K562 (cell line): ENCODE results near the gene BDKRB2. TPM values are rescaled to one million over a fixed set of nuclear protein-coding genes. Genes with fewer than 3 reads are reported as not detected.

ENCODE experiments used
- CBX8 ChIP-seq: fragments of 200-600 bp; sonication (generic); IDR thresholded peaks from 2 replicates; pipeline ENCODE4 v1.6.1; 2012; ENCODE audit warnings: borderline replicate concordance, mixed run types, low read depth, mild to moderate bottlenecking, moderate library complexity, mixed read lengths, low read length, control low read depth, inconsistent platforms; ENCODE audit not compliant: poor library complexity, severe bottlenecking; ENCODE audit errors: extremely low read depth
- CCNT2 ChIP-seq: IDR thresholded peaks from 2 replicates; pipeline ENCODE4 v1.6.1; 2011; ENCODE audit warnings: borderline replicate concordance, low read depth, mild to moderate bottlenecking, moderate library complexity, mixed read lengths, low read length; ENCODE audit not compliant: insufficient read length; ENCODE audit errors: extremely low read depth
- RUNX1 ChIP-seq: sonication (generic); IDR thresholded peaks from 2 replicates; pipeline ENCODE4 v1.6.1; 2016; ENCODE audit warnings: antibody characterized with exemption, low read depth
- SAFB2 ChIP-seq: fragments of 200-400 bp; formaldehyde crosslinking; IDR thresholded peaks from 2 replicates; pipeline ENCODE4 v1.6.1; 2018; ENCODE audit warnings: borderline replicate concordance, low read length, low read depth, moderate library complexity; ENCODE audit not compliant: severe bottlenecking
- ZBED1 ChIP-seq: IDR thresholded peaks from 2 replicates; pipeline ENCODE4 v1.6.1; 2014
- ZZZ3 ChIP-seq: fragments of 450-650 bp; IDR thresholded peaks from 2 replicates; pipeline ENCODE4 v1.6.1; 2016; ENCODE audit warnings: antibody characterized with exemption, mild to moderate bottlenecking, moderate library complexity
- polyA plus RNA-seq, 8 experiments: library from polyadenylated mRNA; depleted of rRNA in 4 of 8; stranded (reverse) in 5 of 8; unstranded in 3 of 8; fragments of >200 nt; fragmentation: Nextera tagmentation in 2 of 8; fragmentation: Illumina TruSeq in 1 of 8; extraction: Ambion mirVana in 2 of 8; extraction: Trizol in 1 of 8; gene quantifications; 2 replicates each; pipeline versions ENCODE4 v1.2.1 to v1.2.3, GENCODE V29; 2011 to 2014; ENCODE audit warnings: inconsistent platforms in 1 of 8, missing spikeins in 1 of 8
- total RNA-seq, 7 experiments: library from RNA; depleted of rRNA in 6 of 7; stranded (reverse); fragments of >200 nt in 6 of 7; fragmentation: Illumina TruSeq in 2 of 7; extraction: Trizol in 2 of 7; gene quantifications; 2 replicates each; pipeline versions ENCODE4 v1.2.1 to v1.2.3, GENCODE V29; 2011 to 2021; ENCODE audit warnings: low replicate concordance in 1 of 7
- TF ChIP-seq, protein P1 (sequence below): sonication (generic); formaldehyde crosslinking; IDR thresholded peaks from 2 replicates; pipeline ENCODE4 v1.8.1; 2023; ENCODE audit warnings: missing genetic modification reagents, mild to moderate bottlenecking, borderline replicate concordance
- TF ChIP-seq, protein P2 (sequence below): fragments of 250-450 bp; sonication (Bioruptor Pico); IDR thresholded peaks from 2 replicates; pipeline ENCODE4 v1.4.0; 2020
- TF ChIP-seq, protein P3 (sequence below): fragments of 450-650 bp; formaldehyde crosslinking; IDR thresholded peaks from 2 replicates; pipeline ENCODE4 v1.4.0; 2022; ENCODE audit warnings: missing genetic modification characterization

The BDKRB2 gene
- total and polyA plus RNA-seq, 9 of the 15 experiments (the other 6 are each of a cell fraction or from before 2014, with no cell fraction given), result 0.02 TPM; not detected in 8

DNA sequence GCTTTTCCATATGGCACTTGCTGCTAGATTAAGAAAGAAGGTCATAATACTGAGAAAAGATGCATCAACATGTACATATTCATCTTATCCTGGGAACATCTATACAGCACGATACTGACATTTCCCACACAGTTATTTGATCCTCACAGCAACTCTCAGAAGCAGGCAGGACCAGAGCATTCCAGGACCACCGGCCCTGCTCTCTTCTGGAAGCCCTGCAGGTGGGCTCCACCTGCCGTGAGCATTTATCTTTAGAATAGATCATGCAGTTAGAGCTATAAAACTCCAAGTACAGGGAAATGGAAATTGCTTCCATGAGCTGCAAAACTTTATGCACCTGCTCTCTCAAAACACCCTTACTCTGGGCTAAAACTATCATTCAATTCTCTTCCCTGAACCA lies 45.8 kb downstream of the BDKRB2 start (continued):
- TF ChIP-seq, protein P1, sequence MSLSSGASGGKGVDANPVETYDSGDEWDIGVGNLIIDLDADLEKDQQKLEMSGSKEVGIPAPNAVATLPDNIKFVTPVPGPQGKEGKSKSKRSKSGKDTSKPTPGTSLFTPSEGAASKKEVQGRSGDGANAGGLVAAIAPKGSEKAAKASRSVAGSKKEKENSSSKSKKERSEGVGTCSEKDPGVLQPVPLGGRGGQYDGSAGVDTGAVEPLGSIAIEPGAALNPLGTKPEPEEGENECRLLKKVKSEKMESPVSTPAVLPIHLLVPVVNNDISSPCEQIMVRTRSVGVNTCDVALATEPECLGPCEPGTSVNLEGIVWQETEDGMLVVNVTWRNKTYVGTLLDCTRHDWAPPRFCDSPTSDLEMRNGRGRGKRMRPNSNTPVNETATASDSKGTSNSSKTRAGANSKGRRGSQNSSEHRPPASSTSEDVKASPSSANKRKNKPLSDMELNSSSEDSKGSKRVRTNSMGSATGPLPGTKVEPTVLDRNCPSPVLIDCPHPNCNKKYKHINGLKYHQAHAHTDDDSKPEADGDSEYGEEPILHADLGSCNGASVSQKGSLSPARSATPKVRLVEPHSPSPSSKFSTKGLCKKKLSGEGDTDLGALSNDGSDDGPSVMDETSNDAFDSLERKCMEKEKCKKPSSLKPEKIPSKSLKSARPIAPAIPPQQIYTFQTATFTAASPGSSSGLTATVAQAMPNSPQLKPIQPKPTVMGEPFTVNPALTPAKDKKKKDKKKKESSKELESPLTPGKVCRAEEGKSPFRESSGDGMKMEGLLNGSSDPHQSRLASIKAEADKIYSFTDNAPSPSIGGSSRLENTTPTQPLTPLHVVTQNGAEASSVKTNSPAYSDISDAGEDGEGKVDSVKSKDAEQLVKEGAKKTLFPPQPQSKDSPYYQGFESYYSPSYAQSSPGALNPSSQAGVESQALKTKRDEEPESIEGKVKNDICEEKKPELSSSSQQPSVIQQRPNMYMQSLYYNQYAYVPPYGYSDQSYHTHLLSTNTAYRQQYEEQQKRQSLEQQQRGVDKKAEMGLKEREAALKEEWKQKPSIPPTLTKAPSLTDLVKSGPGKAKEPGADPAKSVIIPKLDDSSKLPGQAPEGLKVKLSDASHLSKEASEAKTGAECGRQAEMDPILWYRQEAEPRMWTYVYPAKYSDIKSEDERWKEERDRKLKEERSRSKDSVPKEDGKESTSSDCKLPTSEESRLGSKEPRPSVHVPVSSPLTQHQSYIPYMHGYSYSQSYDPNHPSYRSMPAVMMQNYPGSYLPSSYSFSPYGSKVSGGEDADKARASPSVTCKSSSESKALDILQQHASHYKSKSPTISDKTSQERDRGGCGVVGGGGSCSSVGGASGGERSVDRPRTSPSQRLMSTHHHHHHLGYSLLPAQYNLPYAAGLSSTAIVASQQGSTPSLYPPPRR (CRISPR knock-in tag), result no peak
- TF ChIP-seq CBX8, result no peak
- TF ChIP-seq, protein P2, sequence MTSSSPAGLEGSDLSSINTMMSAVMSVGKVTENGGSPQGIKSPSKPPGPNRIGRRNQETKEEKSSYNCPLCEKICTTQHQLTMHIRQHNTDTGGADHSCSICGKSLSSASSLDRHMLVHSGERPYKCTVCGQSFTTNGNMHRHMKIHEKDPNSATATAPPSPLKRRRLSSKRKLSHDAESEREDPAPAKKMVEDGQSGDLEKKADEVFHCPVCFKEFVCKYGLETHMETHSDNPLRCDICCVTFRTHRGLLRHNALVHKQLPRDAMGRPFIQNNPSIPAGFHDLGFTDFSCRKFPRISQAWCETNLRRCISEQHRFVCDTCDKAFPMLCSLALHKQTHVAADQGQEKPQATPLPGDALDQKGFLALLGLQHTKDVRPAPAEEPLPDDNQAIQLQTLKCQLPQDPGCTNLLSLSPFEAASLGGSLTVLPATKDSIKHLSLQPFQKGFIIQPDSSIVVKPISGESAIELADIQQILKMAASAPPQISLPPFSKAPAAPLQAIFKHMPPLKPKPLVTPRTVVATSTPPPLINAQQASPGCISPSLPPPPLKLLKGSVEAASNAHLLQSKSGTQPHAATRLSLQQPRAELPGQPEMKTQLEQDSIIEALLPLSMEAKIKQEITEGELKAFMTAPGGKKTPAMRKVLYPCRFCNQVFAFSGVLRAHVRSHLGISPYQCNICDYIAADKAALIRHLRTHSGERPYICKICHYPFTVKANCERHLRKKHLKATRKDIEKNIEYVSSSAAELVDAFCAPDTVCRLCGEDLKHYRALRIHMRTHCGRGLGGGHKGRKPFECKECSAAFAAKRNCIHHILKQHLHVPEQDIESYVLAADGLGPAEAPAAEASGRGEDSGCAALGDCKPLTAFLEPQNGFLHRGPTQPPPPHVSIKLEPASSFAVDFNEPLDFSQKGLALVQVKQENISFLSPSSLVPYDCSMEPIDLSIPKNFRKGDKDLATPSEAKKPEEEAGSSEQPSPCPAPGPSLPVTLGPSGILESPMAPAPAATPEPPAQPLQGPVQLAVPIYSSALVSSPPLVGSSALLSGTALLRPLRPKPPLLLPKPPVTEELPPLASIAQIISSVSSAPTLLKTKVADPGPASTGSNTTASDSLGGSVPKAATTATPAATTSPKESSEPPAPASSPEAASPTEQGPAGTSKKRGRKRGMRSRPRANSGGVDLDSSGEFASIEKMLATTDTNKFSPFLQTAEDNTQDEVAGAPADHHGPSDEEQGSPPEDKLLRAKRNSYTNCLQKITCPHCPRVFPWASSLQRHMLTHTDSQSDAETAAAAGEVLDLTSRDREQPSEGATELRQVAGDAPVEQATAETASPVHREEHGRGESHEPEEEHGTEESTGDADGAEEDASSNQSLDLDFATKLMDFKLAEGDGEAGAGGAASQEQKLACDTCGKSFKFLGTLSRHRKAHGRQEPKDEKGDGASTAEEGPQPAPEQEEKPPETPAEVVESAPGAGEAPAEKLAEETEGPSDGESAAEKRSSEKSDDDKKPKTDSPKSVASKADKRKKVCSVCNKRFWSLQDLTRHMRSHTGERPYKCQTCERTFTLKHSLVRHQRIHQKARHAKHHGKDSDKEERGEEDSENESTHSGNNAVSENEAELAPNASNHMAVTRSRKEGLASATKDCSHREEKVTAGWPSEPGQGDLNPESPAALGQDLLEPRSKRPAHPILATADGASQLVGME, result no peak
- TF ChIP-seq, protein P3, sequence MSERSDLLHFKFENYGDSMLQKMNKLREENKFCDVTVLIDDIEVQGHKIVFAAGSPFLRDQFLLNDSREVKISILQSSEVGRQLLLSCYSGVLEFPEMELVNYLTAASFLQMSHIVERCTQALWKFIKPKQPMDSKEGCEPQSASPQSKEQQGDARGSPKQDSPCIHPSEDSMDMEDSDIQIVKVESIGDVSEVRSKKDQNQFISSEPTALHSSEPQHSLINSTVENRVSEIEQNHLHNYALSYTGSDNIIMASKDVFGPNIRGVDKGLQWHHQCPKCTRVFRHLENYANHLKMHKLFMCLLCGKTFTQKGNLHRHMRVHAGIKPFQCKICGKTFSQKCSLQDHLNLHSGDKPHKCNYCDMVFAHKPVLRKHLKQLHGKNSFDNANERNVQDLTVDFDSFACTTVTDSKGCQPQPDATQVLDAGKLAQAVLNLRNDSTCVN (CRISPR knock-in tag), result no peak
- TF ChIP-seq RUNX1, result no peak
- no peak for TF ChIP-seq CCNT2
- no peak for TF ChIP-seq ZZZ3
- no peak for TF ChIP-seq ZBED1
- no peak for TF ChIP-seq SAFB2
- TF ChIP-seq, all 486 proteins: peak for 0
